Measurements from ENCODE around the gene CCDC110.

DNA sequence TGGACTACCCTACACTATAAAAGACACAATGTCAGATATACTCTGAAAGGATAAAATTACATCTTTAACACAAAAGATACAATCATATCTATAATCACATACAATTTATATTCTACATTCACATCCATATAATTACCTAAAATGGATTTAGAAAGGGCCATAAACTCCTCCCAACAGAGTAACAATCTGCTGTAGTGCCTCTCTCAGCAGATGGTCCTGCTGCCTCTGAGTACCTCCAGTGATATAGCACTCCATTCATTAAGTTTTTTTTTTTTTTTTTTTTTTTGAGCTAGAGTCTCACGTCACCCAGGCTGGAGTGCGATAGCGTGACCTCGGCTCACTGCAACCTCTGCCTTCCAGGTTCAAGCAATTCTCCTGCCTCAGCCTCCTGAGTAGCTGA is 67.5 kb downstream of the CCDC110 start:
- TF ChIP-seq, protein P1, sequence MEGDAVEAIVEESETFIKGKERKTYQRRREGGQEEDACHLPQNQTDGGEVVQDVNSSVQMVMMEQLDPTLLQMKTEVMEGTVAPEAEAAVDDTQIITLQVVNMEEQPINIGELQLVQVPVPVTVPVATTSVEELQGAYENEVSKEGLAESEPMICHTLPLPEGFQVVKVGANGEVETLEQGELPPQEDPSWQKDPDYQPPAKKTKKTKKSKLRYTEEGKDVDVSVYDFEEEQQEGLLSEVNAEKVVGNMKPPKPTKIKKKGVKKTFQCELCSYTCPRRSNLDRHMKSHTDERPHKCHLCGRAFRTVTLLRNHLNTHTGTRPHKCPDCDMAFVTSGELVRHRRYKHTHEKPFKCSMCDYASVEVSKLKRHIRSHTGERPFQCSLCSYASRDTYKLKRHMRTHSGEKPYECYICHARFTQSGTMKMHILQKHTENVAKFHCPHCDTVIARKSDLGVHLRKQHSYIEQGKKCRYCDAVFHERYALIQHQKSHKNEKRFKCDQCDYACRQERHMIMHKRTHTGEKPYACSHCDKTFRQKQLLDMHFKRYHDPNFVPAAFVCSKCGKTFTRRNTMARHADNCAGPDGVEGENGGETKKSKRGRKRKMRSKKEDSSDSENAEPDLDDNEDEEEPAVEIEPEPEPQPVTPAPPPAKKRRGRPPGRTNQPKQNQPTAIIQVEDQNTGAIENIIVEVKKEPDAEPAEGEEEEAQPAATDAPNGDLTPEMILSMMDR (IDR thresholded peaks at IDR 0.05): no peak
- TF ChIP-seq POLR2A (IDR thresholded peaks at IDR 0.05): no peak
